GM12874 (cell line): Measurements from ENCODE around the gene ZBTB2.

Experiments
- CTCF ChIP-seq: IDR thresholded peaks from 2 replicates; pipeline ENCODE4 v1.5.1; 2011; ENCODE audit warnings: low read depth, mild to moderate bottlenecking, control low read depth, low read length, moderate library complexity; ENCODE audit not compliant: insufficient read depth

Gene ZBTB2

DNA sequence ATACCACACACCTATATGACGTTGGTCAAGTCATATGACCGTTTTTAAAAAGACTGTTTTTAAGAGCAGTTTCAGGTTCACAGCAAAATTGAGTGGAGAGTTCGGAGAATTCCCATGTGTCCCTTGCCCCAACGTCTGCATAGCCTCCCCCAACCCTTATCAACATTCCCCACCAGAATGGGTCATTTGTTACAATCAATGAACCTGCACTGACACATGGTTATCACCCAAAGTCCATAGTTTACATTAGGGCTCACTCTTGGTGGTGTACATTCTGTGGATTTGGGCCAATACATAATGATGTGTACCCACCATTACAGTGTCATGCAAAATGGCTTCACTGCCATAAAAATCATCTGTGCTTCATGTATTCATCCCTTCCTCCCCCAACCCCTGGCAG is 52.0 kb downstream of the ZBTB2 start:
- no peak for TF ChIP-seq CTCF

DNA sequence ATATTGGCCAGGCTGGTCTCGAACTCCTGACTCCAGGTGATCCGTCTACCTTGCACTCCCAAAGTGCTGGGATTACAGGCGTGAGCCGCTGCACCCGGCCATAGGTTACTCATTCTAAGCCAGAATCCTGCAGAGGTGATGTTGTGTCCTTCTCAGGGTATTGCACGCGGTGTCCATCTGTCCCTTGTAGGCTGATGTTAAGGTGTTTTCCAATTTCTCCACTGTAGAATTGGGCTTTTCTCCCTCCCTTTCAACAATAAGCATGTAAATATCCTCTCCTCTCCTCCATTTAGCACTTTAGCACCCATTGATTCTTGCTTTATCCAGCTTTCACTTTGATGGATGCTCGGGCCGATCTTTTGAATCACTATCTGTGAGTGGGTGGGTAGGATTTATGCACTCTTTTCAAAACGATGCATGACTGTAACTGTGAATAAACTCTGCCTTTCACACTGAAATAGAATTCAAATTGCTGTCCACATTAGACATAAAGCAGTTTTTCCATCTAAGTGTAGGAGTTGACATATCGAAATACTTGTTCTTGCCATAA is 52.6 kb downstream of the ZBTB2 start:
- no peak for TF ChIP-seq CTCF

GRCh38 chr6:151335930-151336329 is 55.4 kb downstream of the ZBTB2 start:
- TF ChIP-seq CTCF = no peak

DNA sequence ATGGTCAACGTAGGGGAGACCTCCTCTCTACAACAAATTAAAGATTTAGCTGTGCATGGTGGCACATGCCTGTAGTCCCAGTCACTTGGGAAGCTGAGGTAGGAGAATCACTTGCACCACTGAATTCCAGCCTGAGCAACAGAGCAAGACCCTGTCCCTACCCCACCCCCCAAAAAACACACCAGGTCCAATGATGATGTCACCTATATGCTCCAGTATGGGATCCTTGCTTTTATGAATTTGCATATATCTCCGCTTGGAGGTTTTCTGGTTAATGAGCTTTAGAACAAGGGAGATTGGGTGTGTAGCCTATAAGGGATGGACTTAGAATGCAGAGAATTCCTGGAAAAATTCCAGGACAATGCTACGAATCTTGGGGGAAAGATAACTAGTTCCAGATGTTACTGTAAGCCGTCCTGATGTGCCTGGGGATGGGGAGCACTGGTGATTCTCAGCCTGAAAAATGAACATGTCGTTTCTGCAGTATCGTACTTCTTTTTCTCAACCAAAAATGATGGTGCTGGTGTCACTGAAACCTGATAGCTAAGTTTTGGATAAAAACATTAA is 61.1 kb downstream of the ZBTB2 start:
- no peak for TF ChIP-seq CTCF

DNA sequence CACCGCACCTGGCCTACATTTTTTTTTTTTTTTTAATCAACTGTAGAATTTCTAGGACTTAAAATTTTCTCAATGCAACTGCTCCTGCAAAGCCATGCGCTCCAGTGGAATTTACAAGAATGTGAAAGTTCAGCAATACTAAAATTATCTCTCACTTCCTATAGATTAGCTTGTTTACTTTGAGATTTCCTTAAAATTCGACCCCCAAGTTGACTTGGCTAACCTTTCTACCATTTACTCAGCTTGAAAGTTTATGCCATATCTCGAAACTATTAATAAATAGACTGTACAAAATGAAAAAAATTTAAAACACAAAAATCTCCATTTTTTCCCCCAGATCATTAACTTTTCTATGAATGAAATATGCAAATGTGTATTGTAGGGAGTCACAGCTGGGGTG is 64.3 kb downstream of the ZBTB2 start:
- TF ChIP-seq CTCF = no peak

GRCh38 chr6:151326116-151326825 is 65.1 kb downstream of the ZBTB2 start:
- TF ChIP-seq CTCF = no peak

- TF ChIP-seq CTCF = no peak
Measured at GRCh38 chr6:151325075-151326050, 66.0 kb downstream of the ZBTB2 start.
